Measurements from ENCODE around the gene XPO6.

Gene XPO6

GRCh38 chr16:28052274-28053128 lies 159.3 kb downstream of the XPO6 start:
- Mint-ChIP-seq H3K27ac (no peak overlapping the region), H3K27me3 (peaks cover 5% of the 10 kb centered on the region), H3K9me3 (ENCODE audit: low read depth) (peaks cover 8% of the 10 kb centered on the region), H3K36me3 (no peaks in the 10 kb centered on the region), H3K4me3 (no peak overlapping the region), H3K4me1 (ENCODE audit: low read depth) (no peaks in the 10 kb centered on the region)

DNA sequence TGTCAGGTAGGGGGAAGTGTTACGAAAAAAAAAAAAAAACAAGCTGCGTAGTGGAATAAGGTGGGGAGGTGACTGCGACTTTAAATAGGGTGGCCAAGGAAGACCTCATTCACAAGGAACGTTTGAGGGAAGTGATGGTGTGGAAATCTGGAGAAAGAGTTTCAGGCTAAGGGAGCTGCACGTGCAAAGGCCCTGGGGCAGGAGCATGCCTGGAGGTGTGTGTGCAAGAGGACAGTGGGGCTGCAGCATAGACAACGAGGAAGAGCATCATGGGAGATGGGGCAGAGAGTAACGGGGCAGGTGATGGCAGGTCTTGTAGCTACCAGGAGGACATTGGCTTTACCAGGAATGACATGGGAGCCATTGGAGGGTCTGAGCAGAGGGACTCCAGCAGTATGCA lies 160.3 kb downstream of the XPO6 start:
- Mint-ChIP-seq H3K27me3 (peaks cover 5% of the 10 kb centered on the region), H3K4me1 (ENCODE audit: low read depth) (no peaks in the 10 kb centered on the region), H3K4me3 (no peak overlapping the region), H3K9me3 (ENCODE audit: low read depth) (peaks cover 11% of the 10 kb centered on the region), H3K27ac (no peak overlapping the region), H3K36me3 (no peaks in the 10 kb centered on the region)
